Temporal lobe (tissue), 1 donor: ENCODE data around the gene TIMM50. TPM values are rescaled to one million over a fixed set of nuclear protein-coding genes. Genes with fewer than 3 reads are reported as not detected.

Experiments used
- total RNA-seq: library from RNA; depleted of rRNA; stranded (reverse); fragments of >200 nt; gene quantifications from one replicate; pipeline ENCODE4 v1.2.3, GENCODE V29; 2014

Gene TIMM50
- total RNA-seq, 1 donor from 2014 or later: 34.7 TPM

Other genes starting within 250 kb of the TIMM50 start
- not detected for gene IFNL3, start 235.8 kb upstream of the TIMM50 start, total RNA-seq
- gene IFNL4, start 232.0 kb upstream of the TIMM50 start, total RNA-seq: not detected
- not detected for gene IFNL2, start 212.4 kb upstream of the TIMM50 start, total RNA-seq
- not detected for gene IFNL1, start 184.4 kb upstream of the TIMM50 start, total RNA-seq
- gene LRFN1, start 160.0 kb upstream of the TIMM50 start, total RNA-seq: 9.8 TPM
- 2.0 TPM for gene GMFG, start 144.8 kb upstream of the TIMM50 start, total RNA-seq
- gene SAMD4B, start 138.4 kb upstream of the TIMM50 start, total RNA-seq: 20.9 TPM
- gene PAF1, start 89.7 kb upstream of the TIMM50 start, total RNA-seq: 21.6 TPM
- 16.2 TPM for gene MED29, start 89.5 kb upstream of the TIMM50 start, total RNA-seq
- gene ZFP36, start 74.0 kb upstream of the TIMM50 start, total RNA-seq: 2.0 TPM
- 20.2 TPM for gene PLEKHG2, start 68.2 kb upstream of the TIMM50 start, total RNA-seq
- gene RPS16, start 44.9 kb upstream of the TIMM50 start, total RNA-seq: 57.5 TPM
- 54.3 TPM for gene SUPT5H, start 35.3 kb upstream of the TIMM50 start, total RNA-seq
- 14.3 TPM for gene DLL3, start 18.1 kb downstream of the TIMM50 start, total RNA-seq
- not detected for gene SELENOV, start 34.3 kb downstream of the TIMM50 start, total RNA-seq
- gene EID2B, start 52.0 kb downstream of the TIMM50 start, total RNA-seq: 12.8 TPM
- gene EID2, start 59.3 kb downstream of the TIMM50 start, total RNA-seq: 18.9 TPM
- gene LGALS13, start 121.7 kb downstream of the TIMM50 start, total RNA-seq: not detected
- not detected for gene LGALS16, start 175.1 kb downstream of the TIMM50 start, total RNA-seq
- gene LGALS14, start 223.6 kb downstream of the TIMM50 start, total RNA-seq: not detected